Measurements from ENCODE around the gene PLA2G7. TPM values are rescaled to one million over a fixed set of nuclear protein-coding genes. Genes with fewer than 3 reads are reported as not detected.
"Not testable (repeated sequence)": the region's sequence is repeated elsewhere in the genome, so short reads cannot be mapped to it uniquely, and the experiment has no call there.

The PLA2G7 gene
- total and polyA plus RNA-seq, 2 experiments from 2014 or later: 1.5 TPM; not detected in 1

GRCh38 chr6:46746696-46747095, 11.5 kb upstream of the PLA2G7 start, which contains the start of gene ANKRD66:
Gene ANKRD66 (plus strand): TSS chr6:46746933. CDS start chr6:46751949, 5,016 bp downstream.
- Histone ChIP-seq H3K79me2 (no peaks in the 10 kb centered on the region), H3K36me3 (replicated peaks; ENCODE audit: insufficient read depth, low read depth) (no peaks in the 10 kb centered on the region), H3K4me1 (ENCODE audit: insufficient read depth) (peaks cover 4% of the 10 kb centered on the region), H2AFZ (no peak within 1 kb of the TSS), H3K27me3 (no peaks in the 10 kb centered on the region), H4K20me1 (ENCODE audit: insufficient read depth, poor library complexity, severe bottlenecking) (no peaks in the 10 kb centered on the region), H3K4me2 (no peak within 1 kb of the TSS), H3K4me3 (no peak within 1 kb of the TSS), H3K9me3 (ENCODE audit: low read depth) (no peaks in the 10 kb centered on the region), H3K9me2 (replicated peaks; ENCODE audit: insufficient read depth) (no peaks in the 10 kb centered on the region), H3K27ac (no peak within 1 kb of the TSS)
- no peak for DNase-seq (ENCODE audit: low spot score)
- no peak for TF ChIP-seq EZH2phosphoT487 (IDR thresholded peaks at IDR 0.05; ENCODE audit: low read depth, severe bottlenecking, unreplicated experiment)
- no peak for TF ChIP-seq EZH2 (IDR thresholded peaks at IDR 0.05; ENCODE audit: borderline replicate concordance)
- no peak for TF ChIP-seq CTCF (IDR thresholded peaks at IDR 0.05; ENCODE audit: poor library complexity)
- WGBS (ENCODE audit: low lambda C conversion rate, missing lambda C conversion rate): 32% methylated on average over 1 of the region's 1 CpG

- H3K4me3 ChIP-seq: no peak overlapping the region
- no peaks in the 10 kb centered on the region for H3K36me3 ChIP-seq (replicated peaks; ENCODE audit: insufficient read depth, low read depth)
- no peak for TF ChIP-seq CTCF (IDR thresholded peaks at IDR 0.05; ENCODE audit: poor library complexity)
- no peak for TF ChIP-seq EZH2 (IDR thresholded peaks at IDR 0.05; ENCODE audit: borderline replicate concordance)
- no peak for TF ChIP-seq EZH2phosphoT487 (IDR thresholded peaks at IDR 0.05; ENCODE audit: low read depth, severe bottlenecking, unreplicated experiment)
- H3K9me2 ChIP-seq (replicated peaks; ENCODE audit: insufficient read depth): no peaks in the 10 kb centered on the region
- 81% methylated on average over 2 of the region's 2 CpGs for WGBS (ENCODE audit: low lambda C conversion rate, missing lambda C conversion rate)
- no peaks in the 10 kb centered on the region for H3K79me2 ChIP-seq
- no peak overlapping the region for H3K27ac ChIP-seq
- H3K9me3 ChIP-seq (ENCODE audit: low read depth): no peaks in the 10 kb centered on the region
- H3K27me3 ChIP-seq: no peaks in the 10 kb centered on the region
- peaks cover 4% of the 10 kb centered on the region for H3K4me1 ChIP-seq (ENCODE audit: insufficient read depth)
- no peak overlapping the region for H2AFZ ChIP-seq
- H4K20me1 ChIP-seq (ENCODE audit: insufficient read depth, poor library complexity, severe bottlenecking): no peaks in the 10 kb centered on the region
- no peak overlapping the region for H3K4me2 ChIP-seq
- DNase-seq (ENCODE audit: low spot score): no peak
These were observed 10.8 kb upstream of the PLA2G7 start for GRCh38 chr6:46745973-46746372.

- not testable (repeated sequence) for DNase-seq (ENCODE audit: low spot score); H3K36me3 ChIP-seq (replicated peaks; ENCODE audit: insufficient read depth, low read depth); H4K20me1 ChIP-seq (ENCODE audit: insufficient read depth, poor library complexity, severe bottlenecking); H3K27me3 ChIP-seq; H3K9me2 ChIP-seq (replicated peaks; ENCODE audit: insufficient read depth); H3K4me1 ChIP-seq (ENCODE audit: insufficient read depth); H3K9me3 ChIP-seq (ENCODE audit: low read depth); H3K4me3 ChIP-seq; H2AFZ ChIP-seq; H3K4me2 ChIP-seq; H3K79me2 ChIP-seq; H3K27ac ChIP-seq
- 94% methylated on average over 3 of the region's 3 CpGs for WGBS (ENCODE audit: low lambda C conversion rate, missing lambda C conversion rate)
These were observed 9.1 kb upstream of the PLA2G7 start for GRCh38 chr6:46744159-46744725.

- no peak for DNase-seq (ENCODE audit: low spot score)
- WGBS (ENCODE audit: low lambda C conversion rate, missing lambda C conversion rate): 87% methylated on average over 1 of the region's 1 CpG
These were observed 8.4 kb upstream of the PLA2G7 start for GRCh38 chr6:46743425-46744158.

More at GRCh38 chr6:46743425-46744158, 8.4 kb upstream of the PLA2G7 start:
- Histone ChIP-seq H3K4me1 (ENCODE audit: insufficient read depth) (peaks cover 4% of the 10 kb centered on the region), H2AFZ (no peak overlapping the region), H3K4me2 (no peak overlapping the region), H3K27me3 (no peaks in the 10 kb centered on the region), H3K4me3 (no peak overlapping the region), H3K79me2 (no peaks in the 10 kb centered on the region), H3K36me3 (replicated peaks; ENCODE audit: insufficient read depth, low read depth) (no peaks in the 10 kb centered on the region), H4K20me1 (ENCODE audit: insufficient read depth, poor library complexity, severe bottlenecking) (no peaks in the 10 kb centered on the region), H3K9me3 (ENCODE audit: low read depth) (no peaks in the 10 kb centered on the region), H3K27ac (no peak overlapping the region), H3K9me2 (replicated peaks; ENCODE audit: insufficient read depth) (no peaks in the 10 kb centered on the region)
- no peak for TF ChIP-seq CTCF (IDR thresholded peaks at IDR 0.05; ENCODE audit: poor library complexity)
- no peak for TF ChIP-seq EZH2 (IDR thresholded peaks at IDR 0.05; ENCODE audit: borderline replicate concordance)

All from hepatocyte (in vitro differentiated cells).